NCI-H69 (cell line): ENCODE results near the gene COG6.
A peak's percentile ranks its signal among the peaks of the same experiment; 100 is the strongest.

Source experiments
- DNase-seq: peaks from one replicate; lab custom pipeline; 2025; lab: John Stamatoyannopoulos, UW

The COG6 gene

DNA sequence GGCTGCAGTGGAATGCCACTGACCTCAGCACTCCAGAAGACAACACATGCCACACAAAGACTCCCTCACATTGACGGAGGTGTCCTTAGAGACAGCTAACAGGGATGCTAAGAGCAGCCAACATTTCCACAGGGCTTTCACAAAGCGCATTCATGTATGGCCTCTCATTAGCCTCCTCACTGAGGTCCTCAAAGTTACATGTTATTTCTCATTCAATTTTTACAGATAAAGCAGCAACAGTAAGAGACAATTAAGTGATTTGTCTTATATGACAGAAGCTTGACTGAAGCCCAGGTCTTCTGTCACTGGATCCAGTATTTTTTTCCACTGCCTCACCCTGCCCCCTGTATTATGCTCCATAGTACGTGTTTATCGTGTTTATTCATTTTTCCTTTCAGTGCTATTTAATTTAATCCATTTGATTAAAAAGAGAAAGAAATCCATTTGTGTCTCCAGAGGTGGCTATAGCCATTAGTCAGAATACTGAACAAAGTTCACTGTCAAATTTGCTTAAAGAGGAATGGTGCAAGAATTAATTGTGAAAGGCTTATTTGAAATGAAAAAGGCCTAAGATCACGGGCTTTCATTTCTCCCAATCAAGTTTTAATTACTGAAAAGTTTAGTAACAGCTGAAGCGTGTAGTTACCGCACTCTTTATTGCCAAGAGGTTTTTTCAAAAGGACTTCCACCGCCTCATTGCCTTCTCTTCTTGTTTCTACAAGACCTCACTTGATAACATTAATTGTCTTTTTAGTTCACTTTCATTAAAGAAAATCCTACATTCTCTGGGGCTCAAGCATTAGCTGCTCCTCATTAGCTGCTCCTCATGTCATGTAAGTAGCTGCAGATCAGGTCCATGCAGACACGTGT lies 115.0 kb downstream of the COG6 start:
- DNase-seq: no peak

DNA sequence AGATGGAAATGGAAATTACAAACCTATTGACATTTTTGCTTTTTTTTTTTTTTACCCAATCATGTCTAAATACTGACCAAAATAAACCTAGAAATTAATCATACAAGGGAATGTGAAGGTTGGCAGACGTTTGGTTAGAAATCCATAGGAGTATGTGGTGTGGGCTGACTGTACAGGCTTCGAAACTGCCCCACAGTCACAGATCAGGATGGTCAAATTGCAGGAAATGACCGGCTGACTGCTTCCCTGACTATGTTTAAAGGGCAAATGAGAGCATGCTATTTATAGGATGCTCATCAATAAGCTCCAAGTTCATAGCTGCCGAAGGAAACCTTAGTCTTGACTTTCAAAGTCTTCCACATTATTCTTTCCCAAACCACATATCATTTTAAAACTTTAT lies 118.4 kb downstream of the COG6 start:
- no peak for DNase-seq

DNA sequence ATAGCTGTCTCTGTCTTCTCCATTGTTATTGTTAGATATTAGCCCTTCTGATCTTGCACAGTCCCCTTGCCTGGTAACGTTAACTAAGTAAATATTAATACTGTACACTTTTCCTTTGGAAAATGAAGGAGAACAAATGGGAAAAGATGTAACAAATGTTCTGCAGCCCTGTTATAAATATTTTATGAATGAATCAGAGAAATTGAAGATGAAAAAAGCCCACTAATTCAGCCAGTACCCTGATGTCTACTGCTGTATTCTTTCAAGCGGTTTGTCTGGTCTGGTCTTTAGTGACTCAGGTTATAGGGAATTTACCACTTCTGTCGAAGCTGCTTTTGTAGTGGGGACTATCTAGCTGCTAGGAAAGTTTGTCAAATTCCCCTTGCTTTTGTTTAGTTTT lies 121.0 kb downstream of the COG6 start:
- no peak for DNase-seq

DNA sequence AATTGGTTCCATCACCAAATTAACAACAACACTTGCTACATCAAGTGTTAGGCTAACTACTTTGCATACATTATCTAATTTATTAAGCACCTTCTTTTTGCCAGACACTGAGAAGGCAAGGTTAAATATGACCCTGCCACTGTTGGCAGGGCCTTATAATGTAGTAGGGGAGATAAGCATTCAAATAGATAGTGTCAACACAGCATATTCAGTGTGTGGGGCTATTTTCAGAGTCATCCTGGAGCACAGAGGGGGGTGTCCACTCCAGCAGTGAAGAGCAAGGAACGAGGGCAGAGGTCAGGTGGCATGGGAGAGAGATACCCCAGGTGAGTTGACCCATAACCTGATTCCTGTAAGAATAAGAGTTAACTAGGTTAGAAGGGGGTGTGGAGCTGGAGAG lies 121.6 kb downstream of the COG6 start:
- DNase-seq: no peak

DNA sequence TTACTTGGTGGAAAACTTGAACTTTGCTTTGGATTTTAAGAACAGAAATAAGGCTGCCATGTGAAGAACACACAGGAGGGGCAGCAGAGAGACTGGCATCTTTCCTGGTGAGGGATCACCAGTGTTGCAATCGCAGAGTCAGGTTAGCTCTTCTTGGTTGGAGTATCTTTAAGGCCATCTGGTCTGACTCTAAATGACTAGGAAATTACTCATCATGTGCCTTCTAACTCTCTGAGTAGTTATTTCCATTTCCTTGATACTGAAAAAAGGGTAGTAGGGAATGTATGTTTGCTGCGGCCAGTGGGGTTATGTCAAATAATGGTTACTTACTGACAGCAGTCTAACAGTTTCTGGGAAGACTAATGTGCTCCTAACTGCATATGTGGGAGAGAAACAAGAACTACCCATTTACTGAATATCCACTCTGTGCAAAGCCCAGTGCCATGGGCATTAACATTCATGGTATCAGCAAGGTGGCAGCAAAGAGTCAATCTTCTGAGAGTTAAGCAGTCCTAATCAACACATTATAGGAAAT lies 122.1 kb downstream of the COG6 start:
- peak; percentile 15 for DNase-seq

DNA sequence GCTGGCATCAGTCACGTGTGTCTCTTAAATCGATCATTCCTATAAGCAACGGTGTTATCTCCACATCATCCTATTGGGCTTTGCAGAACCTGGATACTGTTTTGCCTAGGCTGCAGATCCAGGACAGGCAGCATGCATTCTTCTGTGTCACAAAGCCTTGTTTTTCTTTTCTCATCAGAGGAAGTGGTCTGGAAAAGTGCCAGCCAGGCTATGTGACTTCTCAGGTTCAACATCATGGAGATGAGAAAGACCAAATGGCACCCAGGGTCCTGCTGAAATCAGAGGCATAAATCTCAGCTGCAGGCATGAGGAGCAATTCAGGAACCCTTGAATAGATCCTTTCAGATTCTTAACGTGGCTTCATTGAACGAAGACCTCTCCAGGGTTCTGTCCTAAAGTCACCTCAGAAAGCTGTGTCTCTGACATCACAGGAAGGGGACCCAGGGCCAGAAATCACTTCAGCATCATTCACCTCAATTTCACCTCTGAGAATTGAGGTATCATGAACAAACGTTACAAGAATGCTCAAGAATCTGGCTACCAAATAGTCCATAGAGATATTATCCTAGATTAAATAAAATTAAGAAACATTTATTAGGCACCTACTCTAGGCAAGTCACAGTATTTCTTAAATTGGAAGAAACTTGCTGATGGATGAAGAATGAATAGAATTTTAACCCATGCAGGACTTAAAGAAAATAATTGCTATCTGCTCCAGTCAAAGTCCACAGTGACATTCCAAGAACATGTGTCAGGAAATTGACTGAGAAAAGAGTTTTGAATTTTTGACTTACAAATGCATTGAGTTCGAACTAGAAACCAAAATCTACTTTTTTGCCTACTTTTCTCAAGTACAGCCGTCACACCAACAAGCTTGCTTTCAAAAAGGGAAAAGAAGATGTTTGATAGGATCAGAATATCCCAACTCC lies 124.1 kb downstream of the COG6 start:
- no peak for DNase-seq

DNA sequence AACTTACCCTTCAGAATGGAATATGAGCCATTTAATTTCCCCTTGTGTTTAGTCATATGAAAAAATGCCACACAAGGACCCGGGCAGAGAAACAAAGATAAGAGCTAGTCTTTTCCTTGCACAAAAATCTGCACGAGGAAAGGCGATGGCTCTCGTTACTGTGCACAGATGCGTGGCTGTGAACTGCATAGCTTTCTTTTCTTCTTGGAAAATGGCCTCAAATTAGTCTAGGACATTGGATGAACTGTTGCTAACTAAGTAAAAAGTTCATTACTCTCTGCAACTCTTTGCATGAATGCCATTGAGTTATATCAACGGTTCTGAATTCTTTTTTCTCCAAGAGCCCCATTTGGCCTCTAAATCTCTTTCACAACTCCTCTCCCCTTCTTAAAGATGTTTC lies 125.2 kb downstream of the COG6 start:
- DNase-seq: no peak

DNA sequence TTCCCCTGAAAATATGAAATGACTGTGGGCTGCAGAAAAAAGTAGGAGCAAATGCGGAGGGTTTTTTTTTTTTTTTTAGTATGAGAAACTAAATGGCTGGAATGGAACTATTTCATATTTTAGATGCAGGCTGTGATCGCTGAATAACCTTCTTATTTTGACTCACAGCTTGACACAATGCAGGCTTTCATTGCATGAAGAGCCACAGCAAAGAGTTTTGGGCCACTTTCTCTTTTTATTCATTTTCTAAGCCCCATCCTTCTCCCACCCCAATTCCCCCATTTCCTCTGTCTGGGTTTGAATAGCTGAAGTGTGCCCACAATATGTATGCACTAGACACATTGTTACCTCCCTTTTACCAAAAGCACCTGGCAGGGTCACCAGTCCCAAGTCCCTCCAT lies 125.9 kb downstream of the COG6 start:
- DNase-seq: no peak

DNA sequence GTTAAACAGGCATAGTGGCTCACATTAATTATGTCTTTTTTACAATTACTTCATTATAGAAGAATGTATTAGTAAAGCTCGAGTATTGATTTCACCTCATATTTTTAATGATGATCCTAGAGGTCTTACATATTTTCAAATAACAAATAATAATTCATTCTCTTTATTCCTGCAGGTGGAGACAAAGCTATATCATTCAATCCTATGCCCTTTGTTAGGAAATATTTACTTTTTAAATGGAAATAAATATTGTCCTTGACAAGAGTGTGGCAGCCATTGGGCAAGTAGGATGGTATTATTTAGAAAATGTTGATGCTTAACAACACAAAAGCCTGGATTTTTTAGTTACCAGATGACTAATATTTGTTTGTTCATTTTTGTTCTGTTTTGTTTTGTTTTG lies 127.6 kb downstream of the COG6 start:
- DNase-seq: no peak

DNA sequence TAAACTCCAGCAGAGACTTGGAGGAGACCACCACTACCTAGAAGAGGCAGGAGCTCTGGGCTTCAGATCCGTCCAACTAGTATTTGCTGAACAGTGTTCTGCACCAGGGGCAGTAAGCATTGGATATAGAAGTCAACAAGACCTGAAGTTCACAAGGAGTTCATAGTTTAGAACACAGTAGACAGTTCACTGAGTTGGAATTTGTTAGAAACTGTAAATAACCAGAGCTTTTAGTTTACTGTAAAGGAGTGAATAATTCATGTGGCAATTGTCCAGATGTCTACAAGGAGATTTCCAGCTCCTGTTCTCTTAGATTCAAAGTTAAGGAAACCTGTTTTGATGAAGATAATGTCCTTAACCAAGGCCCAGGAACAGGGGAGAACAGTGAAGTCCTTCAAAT lies 128.9 kb downstream of the COG6 start:
- DNase-seq: no peak

DNA sequence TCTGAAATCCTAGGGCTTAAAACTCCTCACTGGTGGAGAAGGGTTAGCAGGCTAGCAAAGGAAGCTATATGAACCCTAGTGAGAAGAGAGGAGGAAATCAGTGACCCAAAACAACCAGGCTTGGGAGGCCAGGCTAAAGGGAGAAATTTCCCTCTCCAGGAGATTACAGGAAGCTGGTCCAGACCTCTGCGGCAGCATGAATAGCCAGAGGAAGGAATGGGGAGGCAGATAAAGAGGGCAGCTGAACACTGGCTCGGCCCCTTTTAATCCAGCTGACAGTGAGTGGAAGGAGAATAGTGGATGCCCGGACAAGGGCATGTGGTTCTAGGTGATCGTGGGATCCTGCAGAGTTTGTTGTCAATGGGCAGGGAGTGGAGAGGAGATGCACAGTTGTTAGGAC lies 130.6 kb downstream of the COG6 start:
- no peak for DNase-seq

DNA sequence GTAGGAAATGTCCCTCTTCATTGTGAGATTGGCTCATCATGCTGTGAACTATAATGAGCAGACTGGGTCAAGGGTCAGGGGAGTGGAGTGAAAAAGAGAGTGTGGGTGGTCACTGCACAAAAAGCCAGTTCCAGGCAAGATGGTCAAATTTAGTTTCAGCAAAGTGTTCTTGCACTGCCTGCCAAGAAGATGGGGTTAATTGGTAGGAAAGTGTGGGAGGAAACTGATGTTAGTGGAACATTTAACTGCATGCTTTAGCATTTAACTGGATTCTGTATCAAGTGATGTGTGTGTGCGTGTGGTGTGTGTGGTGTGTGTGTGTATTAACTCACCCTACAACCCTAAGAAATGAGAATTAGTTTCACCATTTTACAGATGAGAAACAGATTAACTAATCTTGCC lies 131.6 kb downstream of the COG6 start:
- no peak for DNase-seq

DNA sequence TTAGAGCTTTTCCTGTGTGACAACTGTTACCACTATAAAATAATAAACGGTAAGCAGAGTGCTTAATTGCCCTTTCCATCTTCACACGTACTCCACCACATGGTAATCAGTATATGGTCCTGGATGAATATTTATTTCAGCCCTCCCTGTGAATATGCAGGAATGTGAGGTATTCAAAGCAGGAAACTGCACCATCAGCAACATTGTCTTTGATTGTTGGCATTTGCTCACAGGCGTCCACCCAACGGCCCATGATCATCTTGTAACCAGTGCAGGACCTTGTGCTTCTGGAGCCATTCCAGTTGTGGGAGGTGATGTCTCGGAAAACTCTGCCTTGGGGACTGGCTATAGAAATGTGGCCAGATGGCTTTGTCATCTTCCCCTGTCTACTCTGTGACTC lies 132.6 kb downstream of the COG6 start:
- DNase-seq: no peak

DNA sequence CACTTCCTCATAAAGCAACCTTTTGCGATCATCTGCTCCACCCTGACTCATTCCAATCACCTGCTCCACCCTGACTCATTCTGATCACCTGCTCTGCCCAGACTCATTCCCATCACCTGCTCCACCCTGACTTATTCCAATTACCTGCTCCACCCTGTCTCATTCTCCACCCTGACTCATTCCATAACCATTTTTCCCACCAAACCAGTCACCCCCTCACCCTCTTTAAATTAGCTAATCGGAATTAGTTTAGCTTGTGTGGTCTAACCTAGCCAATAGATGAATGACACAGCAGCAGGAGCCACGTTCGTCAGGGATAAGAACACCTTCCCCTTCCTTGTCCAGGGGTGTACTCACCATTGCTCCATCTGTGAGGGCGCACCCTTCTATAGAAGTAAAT lies 134.0 kb downstream of the COG6 start:
- DNase-seq: no peak
